NCI-H2081 treated with DMSO at 0.1 percent for 48 hours (cell line): ENCODE results near the gene DACT2.

Experiments
- DNase-seq: peaks from one replicate; lab custom pipeline; 2025; lab: John Stamatoyannopoulos, UW

The DACT2 gene

DNA sequence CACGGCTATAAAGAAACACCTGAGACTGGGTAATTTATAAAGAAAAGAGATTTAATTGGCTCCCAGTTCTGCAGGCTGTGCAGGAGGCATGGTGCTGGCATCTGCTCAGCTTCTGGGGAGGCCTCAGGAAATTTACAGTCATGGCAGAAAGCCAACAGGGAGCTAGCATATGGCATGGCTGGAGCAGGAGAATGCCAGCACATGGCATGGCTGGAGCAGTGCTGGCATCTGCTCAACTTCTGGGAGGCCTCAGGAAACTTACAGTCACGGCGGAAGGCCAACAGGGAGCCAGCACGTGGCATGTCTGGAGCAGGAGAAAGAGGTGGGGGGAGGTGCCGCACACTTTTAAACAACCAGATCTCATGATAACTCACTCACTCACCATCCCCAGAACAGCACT, 32.5 kb upstream of the DACT2 start:
- no peak for DNase-seq

DNA sequence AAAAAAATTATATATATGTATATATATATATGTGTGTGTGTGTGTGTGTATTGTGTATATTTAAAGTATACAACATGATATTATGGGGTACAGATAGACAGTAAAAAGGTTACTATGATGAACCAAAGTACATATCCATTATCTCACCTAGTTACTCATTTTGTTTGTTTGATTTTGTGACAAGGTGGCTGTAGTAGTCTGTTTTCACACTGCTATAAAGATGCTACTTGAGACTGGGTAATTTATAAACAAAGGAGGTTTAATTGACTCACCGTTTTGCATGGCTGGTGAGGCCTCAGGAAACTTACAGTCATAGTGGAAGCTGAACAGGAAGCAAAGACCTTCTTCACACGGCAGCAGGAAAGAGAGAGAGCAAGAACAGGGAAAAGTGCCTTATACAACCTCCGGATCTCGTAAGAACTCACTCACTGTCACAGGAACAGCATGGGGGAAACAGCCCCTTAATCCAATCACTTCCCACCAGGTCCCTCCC, 30.2 kb upstream of the DACT2 start:
- DNase-seq = no peak

DNA sequence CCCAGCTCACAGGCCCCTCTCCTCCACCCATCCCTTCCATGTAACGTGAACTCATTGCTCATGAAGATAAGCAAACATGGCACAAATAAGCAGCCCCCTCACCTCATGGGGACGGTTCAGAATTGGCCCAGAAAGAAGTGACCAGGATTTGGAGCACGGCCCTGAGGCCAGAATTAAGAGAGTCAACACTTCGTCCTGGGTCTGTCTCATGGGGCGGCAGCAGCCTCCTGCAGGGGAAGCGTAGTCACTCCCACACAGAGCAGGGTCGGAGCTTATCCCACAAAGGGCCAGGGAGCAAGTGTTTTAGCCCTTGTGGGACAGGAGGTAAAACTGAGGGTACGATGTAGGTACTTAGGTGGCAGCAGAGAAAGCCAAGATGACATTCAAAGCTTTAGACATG, 28.6 kb upstream of the DACT2 start:
- DNase-seq = no peak

DNA sequence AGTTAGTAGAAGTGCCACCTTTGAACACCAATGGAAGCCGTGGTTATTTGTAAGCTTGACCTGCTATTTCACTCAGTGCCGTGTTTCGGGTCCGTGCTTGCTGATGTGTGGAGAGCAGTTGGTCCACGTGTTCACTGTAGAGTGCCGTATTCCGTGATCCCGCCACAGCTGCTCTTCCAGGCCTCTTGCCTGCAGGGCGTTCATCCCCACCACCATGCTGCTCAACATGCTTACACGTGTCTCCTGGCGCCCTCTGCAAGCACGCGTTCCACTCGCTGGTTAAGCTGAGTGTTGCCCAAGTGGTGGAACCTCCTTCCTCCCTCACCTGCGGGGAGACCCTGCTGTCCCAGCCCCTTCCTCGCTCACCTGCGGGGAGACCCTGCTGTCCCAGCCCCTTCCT, 28.0 kb upstream of the DACT2 start:
- no peak for DNase-seq

DNA sequence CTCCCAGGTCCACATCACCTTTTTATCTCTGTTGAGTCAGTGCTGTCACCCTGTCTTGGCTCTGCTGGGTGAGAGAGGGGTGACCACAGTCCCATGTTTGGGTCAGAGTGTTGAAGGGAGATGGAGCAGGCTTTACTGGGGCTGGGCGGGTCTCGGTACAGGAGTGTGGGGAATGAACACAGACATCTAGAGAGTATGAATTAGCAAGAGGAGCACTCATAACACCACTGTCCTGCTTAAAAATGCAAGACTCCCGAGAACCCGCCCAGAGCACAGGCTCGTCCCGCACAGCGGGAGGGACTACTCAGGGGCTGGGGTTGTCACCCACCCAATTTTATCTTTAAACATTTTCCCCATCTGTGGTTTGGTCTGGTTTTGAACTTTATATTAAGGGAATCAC, 27.5 kb upstream of the DACT2 start:
- no peak for DNase-seq

DNA sequence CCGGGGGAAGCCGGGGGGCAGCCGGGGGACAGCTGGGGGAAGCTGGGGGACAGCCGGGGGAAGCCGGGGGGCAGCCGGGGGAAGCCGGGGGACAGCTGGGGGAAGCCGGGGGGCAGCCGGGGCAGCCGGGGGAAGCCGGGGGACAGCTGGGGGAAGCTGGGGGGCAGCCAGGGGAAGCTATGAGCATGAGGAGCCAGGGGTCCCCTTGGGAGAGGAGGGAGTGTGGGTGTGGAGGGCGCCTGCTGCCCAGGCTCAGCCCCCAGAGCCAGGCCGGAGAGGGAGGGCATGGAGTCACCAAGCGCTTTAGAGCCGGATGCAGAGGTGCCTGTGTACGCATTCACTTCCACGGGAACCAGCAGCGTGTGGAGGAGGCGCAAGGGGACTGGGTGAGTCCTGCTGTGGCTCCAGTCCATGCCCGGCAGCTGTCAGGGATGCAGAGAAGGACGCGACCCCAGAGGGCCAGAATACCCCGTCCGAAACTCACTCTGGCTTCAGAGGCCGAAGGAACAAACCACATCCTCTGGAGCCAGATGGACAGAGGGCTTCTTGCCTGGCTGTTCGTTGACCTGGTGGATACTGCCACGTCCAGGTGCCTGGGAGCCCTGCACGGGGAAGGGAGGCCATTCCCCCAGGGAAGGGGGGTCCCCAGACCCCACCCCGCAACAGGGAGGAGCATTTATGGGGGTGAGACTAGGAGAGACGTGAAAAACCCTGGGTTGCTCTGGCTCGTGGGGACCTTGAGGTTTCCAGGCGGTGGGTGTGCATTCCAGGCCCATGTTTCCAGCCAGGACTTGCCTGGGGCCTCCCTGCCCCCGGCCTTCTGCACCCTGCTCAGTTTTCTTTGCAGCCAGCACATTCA, 26.5 kb upstream of the DACT2 start:
- DNase-seq = no peak

DNA sequence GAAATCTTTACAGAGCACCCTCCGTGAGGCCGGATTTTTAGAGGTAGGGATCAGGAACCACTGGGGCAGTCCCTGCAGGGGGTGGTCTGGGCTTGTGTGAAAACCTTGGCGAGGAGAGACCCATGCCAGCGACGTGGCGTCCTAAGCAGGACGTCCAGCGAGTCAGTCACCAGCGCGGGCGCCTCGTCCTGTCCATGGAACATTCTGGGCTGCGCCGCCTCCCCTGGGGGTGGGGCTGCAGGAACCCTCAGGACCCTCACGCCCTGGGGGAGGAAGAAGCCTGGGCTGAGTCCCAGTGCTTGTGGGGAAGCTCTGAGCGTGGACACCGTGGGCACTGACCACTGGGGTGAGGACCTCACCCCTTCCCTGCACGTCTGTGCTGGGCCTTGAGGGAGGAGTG, 25.7 kb upstream of the DACT2 start:
- DNase-seq = no peak

DNA sequence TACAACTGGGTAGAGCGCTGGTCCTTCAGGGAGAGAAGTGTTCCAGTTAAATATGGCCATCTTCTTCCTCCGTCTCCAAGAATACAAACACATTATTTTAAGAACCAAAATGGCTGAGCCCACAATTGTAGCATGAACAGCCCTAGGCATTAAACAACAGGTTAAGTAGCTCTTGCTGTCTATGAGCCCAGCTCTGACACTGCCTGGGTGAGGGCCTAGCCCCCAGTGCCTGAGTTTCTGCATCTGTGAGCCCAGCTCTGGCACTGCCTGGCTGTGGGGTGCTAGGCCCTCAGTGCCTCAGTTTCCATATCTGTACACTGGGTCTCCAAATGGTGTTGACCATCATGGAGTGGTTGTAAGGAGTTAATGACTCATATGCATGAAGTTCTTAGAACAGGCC, 24.8 kb upstream of the DACT2 start:
- no peak for DNase-seq

DNA sequence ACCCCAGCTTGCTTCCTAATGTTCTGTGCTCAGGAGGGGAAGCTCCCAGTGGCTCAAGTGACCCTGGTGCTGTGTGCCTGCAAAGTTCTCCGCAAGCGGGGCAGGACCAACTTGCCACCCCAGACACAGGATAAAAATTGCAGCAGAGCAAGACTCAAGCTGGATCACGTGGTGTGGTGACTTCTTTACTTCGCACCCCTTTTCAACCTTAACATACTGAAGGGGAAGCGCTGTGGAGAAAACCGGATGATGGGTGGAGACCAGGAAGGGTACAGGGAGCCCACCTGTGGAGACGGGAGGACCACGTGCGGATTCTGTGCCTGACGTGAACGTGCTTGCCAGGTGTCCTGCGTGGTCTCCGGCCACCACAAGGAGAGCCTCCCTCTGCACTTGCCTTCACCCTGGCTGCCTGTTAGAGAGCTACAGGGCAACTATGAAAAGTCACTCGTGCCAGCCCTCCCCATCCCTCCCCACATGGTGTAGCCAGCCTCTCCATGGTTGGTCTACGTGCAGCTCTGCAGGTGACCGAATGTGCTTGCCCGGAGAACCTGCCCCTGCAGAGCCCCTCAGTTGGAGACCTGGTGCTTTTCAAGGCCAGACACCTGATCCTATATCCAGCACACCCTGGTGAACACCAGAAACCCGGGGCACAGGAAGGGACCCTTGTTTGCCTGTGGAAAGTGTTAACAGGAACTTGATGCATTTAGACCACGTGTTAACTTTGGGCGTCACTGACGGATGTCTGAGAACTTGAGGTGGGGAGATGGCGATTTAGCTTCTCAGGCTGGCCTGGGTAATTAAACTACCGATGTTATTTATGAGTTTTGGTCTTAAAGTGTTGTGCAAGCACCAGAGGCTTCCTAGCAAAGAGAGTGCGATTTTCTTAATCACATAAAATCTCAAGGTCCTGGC, 23.9 kb upstream of the DACT2 start:
- no peak for DNase-seq

DNA sequence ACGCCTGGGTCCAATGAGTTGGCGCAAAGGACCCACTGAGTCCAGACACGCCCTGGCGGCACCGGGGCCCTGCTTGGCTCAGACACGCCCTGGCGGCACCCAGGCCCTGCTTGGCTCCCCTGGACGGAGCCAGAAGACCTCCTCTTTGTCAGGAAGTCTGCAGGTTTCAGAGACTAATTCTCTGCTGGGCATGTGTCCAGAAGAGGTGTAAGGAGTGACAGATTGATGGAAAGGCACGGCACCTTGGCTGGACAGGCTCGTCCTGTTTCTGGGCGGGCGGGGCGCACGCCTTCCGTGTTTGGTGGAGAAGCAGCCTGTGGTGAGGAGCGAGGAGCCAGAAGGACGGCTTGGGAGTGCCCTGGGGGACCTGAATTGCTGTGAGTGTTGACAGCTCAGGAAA, 23.1 kb upstream of the DACT2 start:
- DNase-seq = no peak

DNA sequence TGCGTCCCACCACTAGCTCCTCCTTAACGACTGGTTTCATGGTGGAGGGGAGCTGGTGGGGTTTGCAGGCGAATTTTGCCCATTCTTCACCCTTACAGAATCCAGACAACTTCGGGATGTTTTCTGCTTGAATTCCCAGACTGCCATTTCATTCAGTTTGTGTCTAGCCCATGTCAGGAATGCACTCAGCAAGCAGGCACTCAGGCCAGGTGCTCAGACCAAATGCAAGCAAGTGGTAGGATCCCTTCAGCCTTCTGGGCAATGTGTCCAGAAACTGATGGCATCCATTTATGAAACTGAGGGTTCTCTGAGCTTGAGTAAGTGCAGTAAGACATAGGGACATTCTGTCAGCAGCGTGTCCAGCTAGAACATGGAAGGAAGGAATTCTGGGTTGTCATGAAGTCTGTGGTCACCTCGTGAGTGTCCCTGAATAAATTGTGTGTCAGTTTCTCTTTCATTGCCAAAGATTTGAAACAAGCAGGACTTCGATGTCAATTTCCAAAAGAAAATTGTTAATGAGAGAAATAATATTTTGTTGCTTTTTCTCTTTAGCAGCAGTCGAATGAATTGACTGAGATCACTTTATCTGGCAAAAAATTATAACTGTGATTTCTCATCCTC, 21.8 kb upstream of the DACT2 start:
- no peak for DNase-seq

DNA sequence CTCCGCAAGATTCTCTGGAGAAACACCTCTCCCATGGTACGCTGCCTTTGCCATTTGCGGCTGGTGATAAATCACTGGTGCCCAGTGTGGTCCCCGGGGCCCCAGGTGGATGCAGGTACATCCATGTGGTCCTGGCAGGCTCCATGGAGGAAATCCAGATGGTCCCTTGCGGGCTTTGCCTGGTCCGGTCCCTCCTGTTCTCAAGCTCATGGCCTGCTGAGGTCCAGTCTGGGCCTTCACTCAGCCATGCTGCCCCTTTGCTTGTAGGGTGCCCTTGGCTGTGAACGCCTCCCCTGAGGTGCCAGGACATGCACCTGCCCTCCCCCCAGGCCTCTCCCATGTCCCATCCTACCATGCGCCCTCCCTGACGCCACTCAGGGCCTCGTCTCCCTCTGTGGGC, 21.2 kb upstream of the DACT2 start:
- no peak for DNase-seq

DNA sequence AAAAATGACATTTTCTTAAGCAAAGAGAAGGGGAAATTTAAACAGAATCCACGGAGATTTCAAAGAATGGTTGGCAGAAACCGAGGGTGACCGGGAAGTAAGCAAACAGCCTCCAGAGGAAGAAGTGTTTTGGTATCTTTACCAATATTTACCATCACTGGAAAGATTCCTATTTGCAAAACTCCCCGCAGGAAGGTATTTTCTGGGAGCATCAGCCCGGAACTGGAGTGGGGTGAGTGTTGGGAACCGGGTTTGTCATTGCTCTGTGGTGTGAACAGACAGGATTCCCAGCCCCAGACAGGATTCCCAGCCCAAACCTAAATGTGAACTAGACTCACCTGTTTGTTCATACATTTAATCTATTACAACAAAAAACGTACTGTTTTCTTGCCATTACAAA, 19.2 kb upstream of the DACT2 start:
- DNase-seq = no peak

DNA sequence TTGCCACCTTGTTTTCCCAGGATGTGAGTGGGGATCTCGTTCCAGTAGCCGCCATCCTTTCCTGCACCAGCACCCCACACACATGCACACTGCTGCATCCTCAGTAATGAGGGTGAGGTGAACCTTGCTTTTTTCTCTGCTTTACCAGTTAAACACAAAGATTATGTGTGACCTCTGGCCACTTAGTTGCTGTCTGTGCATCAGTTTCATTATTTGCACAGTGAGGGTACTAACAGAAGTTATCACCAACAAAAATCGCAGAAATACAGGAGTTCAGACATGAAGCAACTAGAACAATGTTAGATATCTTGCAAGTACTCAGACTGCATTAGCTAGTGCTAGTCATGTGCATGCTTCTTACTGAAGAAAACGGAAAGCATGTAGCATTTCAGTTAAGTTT, 17.4 kb upstream of the DACT2 start:
- no peak for DNase-seq

DNA sequence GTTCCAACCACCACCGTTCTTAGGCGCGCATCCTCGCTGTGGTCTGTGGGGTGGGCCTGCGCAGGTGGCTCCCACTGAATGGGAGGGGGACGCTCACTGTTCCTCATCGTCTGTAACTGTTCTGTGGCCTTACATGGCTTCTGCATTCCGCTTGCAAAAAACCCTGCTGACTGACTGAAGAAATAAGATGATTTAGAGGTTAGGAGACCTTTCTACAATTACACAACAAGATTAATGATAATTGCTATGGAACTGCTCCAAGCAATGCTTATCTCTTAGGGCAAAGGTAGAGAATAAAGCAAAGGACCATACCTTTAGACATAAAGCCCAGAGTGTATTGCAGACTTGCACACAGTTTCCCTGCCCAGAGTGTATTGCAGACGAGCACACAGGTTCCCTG, 14.4 kb upstream of the DACT2 start:
- DNase-seq = no peak

DNA sequence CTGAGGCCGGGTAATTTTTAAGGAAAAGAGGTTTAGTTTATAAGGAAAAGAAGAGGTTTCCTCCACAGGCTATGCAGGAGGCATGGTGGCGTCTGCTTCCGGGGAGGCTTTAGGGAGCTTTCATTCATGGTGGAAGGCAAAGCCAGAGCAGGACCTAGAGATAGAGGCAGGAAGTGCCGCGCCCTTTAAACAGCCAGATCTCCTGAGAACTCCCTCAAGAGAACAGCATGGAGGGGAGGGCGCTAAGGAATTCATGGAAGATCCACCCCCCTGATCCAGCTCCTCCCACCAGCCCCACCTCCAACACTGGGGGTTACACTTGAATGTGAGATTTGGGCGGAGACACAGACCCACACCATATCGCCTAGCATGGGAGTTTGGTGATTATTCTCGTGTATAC, 13.9 kb upstream of the DACT2 start:
- DNase-seq = no peak

DNA sequence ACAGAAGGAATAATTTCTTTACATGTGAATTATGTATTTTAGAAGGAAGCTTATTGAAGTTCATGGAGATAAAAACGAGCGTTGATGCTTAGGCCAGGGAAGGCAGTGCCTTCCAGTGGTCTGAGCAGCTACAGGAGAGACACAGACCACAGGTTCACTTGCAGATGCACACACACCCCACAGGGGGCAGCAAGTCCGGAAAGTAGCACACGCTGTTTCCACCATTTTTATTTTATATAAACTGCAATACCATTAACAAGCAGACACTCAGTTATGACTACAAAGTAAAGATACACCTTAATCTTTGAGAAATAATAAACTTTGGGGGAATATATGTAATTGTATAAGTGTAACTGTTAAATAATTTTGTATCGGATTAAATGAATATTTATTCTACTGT, 13.5 kb upstream of the DACT2 start:
- no peak for DNase-seq

DNA sequence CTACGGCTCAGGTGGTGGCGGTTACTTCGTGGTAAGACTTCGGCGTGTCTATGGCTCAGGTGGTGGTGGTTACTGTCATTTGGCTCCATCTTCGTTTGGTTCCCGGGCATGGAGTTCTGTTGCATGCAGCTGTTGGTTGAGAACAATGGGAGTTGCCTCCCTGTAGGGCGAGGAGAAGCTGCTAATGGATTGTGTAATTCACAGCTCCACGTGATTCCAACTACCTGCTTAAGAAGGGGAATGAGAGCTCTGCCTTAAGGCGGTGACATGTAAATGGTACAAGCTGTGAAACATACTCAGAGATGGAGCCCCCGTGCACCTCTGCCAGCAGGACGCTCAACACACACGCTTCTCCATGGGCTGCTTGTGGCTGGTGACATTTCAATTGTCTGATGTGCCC, 12.4 kb upstream of the DACT2 start:
- no peak for DNase-seq

DNA sequence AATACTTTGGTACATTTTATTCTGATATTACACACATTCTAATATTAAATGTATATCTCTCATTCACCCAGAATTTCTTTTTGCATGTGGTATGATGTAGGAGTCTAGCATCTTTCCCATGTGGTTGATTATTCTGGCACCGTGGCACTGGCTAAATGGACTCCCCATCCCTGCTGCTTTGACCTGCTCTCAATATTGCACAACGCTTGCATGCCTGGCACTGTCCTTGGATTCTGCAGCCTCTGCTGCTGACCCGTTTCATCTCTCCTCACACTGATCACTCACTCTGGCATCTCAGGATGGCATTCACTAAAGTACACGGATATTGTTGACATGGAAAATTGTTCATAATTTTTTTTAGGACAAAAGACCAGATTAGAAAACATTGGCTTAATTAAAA, 11.5 kb upstream of the DACT2 start:
- no peak for DNase-seq

DNA sequence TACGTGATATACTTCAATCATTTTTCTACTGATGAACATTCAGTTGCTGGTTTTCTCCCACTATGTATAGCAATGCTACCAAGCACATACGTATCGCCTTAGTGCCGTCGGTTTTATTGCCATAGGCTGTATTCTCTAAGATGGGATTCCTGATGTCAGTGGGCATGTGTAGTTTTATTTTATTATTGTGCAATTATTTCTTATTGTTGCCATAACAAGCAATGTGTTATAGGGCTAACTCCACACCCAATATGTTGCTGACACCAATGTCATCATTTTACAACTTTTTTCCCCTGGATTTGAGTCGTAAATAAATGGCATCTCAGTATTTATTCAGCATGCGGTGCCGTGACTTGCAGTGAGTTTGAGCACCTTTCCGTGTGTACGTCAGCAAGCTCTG, 10.8 kb upstream of the DACT2 start:
- DNase-seq = no peak

DNA sequence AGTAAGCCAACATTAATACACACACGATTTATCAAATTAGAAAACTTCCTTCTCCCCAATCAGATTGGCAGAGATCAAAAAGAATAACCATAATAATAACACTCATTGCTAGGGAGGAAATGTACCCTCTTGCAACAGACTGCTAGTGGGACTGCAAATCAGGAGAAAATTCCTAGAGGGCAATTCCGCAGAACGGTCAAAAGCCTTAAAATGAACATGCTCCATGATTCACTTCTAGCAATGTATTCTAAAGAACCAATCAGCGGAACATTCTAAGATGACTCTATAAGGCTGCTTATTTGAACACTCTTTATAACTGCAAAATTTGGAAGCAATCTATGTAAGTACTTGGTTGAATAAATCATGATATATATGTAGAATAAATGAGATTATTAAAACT, 8.5 kb upstream of the DACT2 start:
- DNase-seq = no peak
